Uterus (tissue), 4 donors: Measurements from ENCODE around the gene MPP7. TPM values are rescaled to one million over a fixed set of nuclear protein-coding genes. Genes with fewer than 3 reads are reported as not detected.

Experiments used
- DNase-seq, 2 donors: peaks; one replicate each; pipeline ENCODE4 v3.0.0-alpha.2; 2019 to 2020
- H3K27ac ChIP-seq, 2 donors: fragments of 200-600 bp; sonication (generic); 1 replicate in 1 of 2; 2 replicates in 1 of 2; pipeline ENCODE4 v1.5.1; 2016 to 2018
- H3K27me3 ChIP-seq, 2 donors: fragments of 200-600 bp; sonication (generic); one replicate each; pipeline ENCODE4 v1.5.1; 2018 to 2019; ENCODE audit warnings: control low read depth in 1 of 2
- H3K36me3 ChIP-seq, 2 donors: fragments of 200-600 bp; sonication (generic); one replicate each; pipeline ENCODE4 v1.5.1; 2019; ENCODE audit warnings: control low read depth in 1 of 2
- H3K4me1 ChIP-seq, 2 donors: fragments of 200-600 bp; sonication (generic); one replicate each; pipeline ENCODE4 v1.5.1; 2018 to 2019; ENCODE audit warnings: control low read depth in 1 of 2
- H3K4me3 ChIP-seq, 2 donors: fragments of 200-600 bp; sonication (generic); 1 replicate in 1 of 2; 2 replicates in 1 of 2; pipeline ENCODE4 v1.5.1; 2018 to 2019; ENCODE audit warnings: mild to moderate bottlenecking in 1 of 2
- H3K9me3 ChIP-seq, 2 donors: fragments of 200-600 bp; sonication (generic); one replicate each; pipeline ENCODE4 v1.5.1; 2019; ENCODE audit warnings: control low read depth in 1 of 2
- POLR2A ChIP-seq, 2 donors: fragments of 450-650 bp; IDR thresholded peaks; one replicate each; pipeline ENCODE4 v1.6.1; 2016; ENCODE audit warnings: antibody characterized with exemption in 2 of 2, mild to moderate bottlenecking in 1 of 2, moderate library complexity in 1 of 2
- intact Hi-C: fragments of 100-400 bp; cut with DNase I; formaldehyde crosslinking; loops from one replicate; pipeline ENCODE4 v1.15.1; 2023; ENCODE audit warnings: low total_unique reads
- microRNA-seq: library from miRNA; unstranded; fragments of <30 nt; microRNA quantifications from one replicate; pipeline ENCODE4, GENCODE V29; 2016; ENCODE audit warnings: borderline microRNAs expressed, borderline replicate concordance
- small RNA-seq: library from RNA; depleted of rRNA; stranded (forward); fragments of <200 nt; gene quantifications from one replicate; pipeline ENCODE3, GENCODE V24; 2016
- total RNA-seq, 4 donors: library from RNA; depleted of rRNA in 3 of 4; stranded (reverse); fragments of >200 nt in 3 of 4; gene quantifications; one replicate each; pipeline versions ENCODE4 v1.1.0 to v1.2.4, GENCODE V29; 2014 to 2023
- TF ChIP-seq, protein P1 (sequence below), 4 experiments: fragments of 200-600 bp in 2 of 4; fragments of 450-650 bp in 2 of 4; sonication (generic) in 2 of 4; IDR thresholded peaks; one replicate each; pipeline ENCODE4 v1.5.1; 2016 to 2019; ENCODE audit warnings: antibody characterized with exemption in 4 of 4, mild to moderate bottlenecking in 2 of 4, moderate library complexity in 1 of 4
- donor health status: DM: yes; HTN: yes; CAD: no.

Gene MPP7
- total RNA-seq, 4 donors from 2014 or later, result 3.6 to 18.0 (median 13.1) TPM

DNA sequence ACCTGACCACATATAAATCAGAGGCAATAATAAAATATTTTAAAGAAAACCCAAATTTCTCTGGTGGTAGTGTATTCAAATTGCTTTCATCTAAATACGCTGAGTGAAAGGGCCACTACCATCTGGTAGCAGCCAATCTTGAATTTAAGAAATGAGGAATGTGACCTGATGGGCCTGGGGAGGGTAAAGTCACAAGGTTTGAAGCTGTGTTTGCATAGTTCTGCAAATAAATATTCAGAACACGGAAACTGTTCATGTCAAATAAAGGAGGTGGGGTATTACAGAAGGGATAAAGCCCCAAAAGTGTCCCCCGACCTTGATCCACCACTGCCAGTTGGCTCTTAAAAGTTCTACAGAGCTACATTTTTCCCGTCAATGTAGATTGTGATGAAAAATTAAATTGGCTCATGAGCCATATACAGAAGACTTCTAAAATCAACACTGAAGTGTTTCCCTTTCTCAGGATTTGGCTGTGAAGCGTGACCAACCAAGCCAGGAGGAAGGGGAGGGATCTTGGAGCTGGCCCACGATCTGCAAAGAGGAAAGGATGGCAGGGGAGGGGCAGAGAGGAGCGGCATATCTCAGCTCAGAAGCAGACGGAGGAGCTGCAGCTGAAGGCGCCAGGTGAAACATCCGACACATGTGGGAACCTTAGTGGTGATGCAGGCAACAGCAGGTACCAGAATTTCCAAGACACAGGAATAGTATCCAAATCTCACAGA, 39.6 kb downstream of the MPP7 start:
- Histone ChIP-seq H3K9me3 (no peaks in the 10 kb centered on the region), H3K4me1 (no peaks in the 10 kb centered on the region), H3K36me3 (no peaks in the 10 kb centered on the region), H3K4me3 (no peak overlapping the region), H3K27me3 (no peaks in the 10 kb centered on the region), H3K27ac (no peak overlapping the region)
- TF ChIP-seq, protein P1, sequence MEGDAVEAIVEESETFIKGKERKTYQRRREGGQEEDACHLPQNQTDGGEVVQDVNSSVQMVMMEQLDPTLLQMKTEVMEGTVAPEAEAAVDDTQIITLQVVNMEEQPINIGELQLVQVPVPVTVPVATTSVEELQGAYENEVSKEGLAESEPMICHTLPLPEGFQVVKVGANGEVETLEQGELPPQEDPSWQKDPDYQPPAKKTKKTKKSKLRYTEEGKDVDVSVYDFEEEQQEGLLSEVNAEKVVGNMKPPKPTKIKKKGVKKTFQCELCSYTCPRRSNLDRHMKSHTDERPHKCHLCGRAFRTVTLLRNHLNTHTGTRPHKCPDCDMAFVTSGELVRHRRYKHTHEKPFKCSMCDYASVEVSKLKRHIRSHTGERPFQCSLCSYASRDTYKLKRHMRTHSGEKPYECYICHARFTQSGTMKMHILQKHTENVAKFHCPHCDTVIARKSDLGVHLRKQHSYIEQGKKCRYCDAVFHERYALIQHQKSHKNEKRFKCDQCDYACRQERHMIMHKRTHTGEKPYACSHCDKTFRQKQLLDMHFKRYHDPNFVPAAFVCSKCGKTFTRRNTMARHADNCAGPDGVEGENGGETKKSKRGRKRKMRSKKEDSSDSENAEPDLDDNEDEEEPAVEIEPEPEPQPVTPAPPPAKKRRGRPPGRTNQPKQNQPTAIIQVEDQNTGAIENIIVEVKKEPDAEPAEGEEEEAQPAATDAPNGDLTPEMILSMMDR (IDR thresholded peaks at IDR 0.05), result no peak
- no peak for TF ChIP-seq POLR2A (IDR thresholded peaks at IDR 0.05)
- DNase-seq, result no peak
- intact Hi-C loops, result no loop called here

DNA sequence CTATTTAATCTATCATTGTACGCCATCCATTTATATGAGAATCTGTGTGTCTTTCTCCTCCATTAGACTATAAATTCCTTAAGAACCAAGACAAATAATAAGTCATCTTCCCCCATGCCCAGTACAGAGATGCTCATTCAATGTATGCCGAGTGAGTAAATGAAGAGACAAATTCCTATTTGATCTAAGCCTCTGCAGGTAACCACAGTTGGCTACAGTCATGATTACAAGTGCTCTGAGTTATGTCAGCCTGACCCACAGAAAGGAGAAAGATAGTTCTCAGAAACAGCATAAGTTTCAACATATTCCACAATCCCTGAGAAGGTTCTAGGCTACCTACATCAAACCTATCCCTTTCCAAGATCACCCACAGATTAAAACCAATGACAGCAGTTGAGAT, 46.1 kb downstream of the MPP7 start:
- Histone ChIP-seq H3K36me3 (no peaks in the 10 kb centered on the region), H3K4me1 (no peaks in the 10 kb centered on the region), H3K9me3 (no peaks in the 10 kb centered on the region), H3K27me3 (no peaks in the 10 kb centered on the region), H3K27ac (no peak overlapping the region), H3K4me3 (no peak overlapping the region)
- no peak for DNase-seq
- intact Hi-C loops, result no loop called here
- TF ChIP-seq, protein P1 (IDR thresholded peaks at IDR 0.05), result no peak
- TF ChIP-seq POLR2A (IDR thresholded peaks at IDR 0.05), result no peak

GRCh38 chr10:28254290-28254985, 48.4 kb downstream of the MPP7 start:
- H3K36me3 ChIP-seq, result no peaks in the 10 kb centered on the region
- intact Hi-C loops, result loop anchor here (5.0 kb wide), 1 partner anchor 128 kb away; no protein-coding TSS in a partner anchor
- H3K4me3 ChIP-seq, result no peak overlapping the region
- H3K4me1 ChIP-seq, result no peaks in the 10 kb centered on the region
- DNase-seq, result peak; percentile 52 to 61
- no peaks in the 10 kb centered on the region for H3K27me3 ChIP-seq
- H3K9me3 ChIP-seq, result no peaks in the 10 kb centered on the region
- peak overlapping the region; percentile 42 to 64 for H3K27ac ChIP-seq
- TF ChIP-seq, protein P1 (IDR thresholded peaks at IDR 0.05), result no peak
- TF ChIP-seq POLR2A (IDR thresholded peaks at IDR 0.05), result no peak

DNA sequence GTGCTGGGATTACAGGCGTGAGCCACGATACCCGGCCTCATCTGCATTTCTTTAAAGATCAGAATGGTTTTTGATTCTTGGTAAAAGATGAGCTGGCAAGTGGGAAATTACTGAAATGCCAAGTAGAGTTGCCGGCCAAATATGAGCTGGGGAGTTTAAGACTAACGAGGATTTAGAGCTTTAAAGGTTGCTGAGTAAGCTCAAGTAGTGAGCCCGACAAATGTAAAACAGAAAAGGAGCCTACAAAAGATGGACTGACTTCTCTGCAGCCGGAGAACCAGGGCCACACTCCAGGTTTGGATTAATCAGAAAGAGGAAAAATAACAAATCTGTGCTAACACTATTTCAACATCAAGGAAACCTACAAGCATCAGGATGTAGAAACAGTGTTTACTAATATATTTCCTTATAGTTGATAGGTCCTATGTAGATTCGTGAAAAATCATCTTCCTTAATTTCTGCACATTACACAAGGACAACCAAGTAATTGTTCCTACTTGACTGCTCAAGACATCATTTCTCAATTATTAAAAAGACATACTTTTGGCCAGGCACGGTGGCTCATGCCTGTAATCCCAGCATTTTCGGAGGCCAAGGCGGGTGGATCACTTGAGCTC, 49.6 kb downstream of the MPP7 start:
- Histone ChIP-seq H3K27ac (no peak overlapping the region), H3K27me3 (no peaks in the 10 kb centered on the region), H3K9me3 (no peaks in the 10 kb centered on the region), H3K4me1 (no peaks in the 10 kb centered on the region), H3K36me3 (no peaks in the 10 kb centered on the region), H3K4me3 (no peak overlapping the region)
- TF ChIP-seq, protein P1 (IDR thresholded peaks at IDR 0.05), result no peak
- TF ChIP-seq POLR2A (IDR thresholded peaks at IDR 0.05), result no peak
- no peak for DNase-seq
- intact Hi-C loops, result loop anchor here (5.0 kb wide), 1 partner anchor 129 kb away; no protein-coding TSS in a partner anchor

Small RNA genes lying within 50 kb of the gene (microRNA-seq; reads per million reads assigned to microRNA genes)
- not detected for gene MIR8086

Small RNA genes lying within 50 kb of the gene (small RNA-seq; reads per million reads assigned to genes)
- gene MIR8086, result not detected

Other genes with a start within 250 kb of the MPP7 start
- 100 to 1,000 TPM in 2 of 4 donors, 10 to 100 TPM in 2; 54.4 to 175 (median 90.4) TPM for gene WAC, start 230.1 kb upstream of the MPP7 start, total RNA-seq